Skeletal muscle tissue (tissue), 4 donors: ENCODE data around the gene SLC4A1. TPM values are rescaled to one million over a fixed set of nuclear protein-coding genes. Genes with fewer than 3 reads are reported as not detected.
A peak's percentile ranks its signal among the peaks of the same experiment; 100 is the strongest.

Source experiments
- H3K27ac ChIP-seq: one replicate; pipeline ENCODE4 v1.7.0; 2013; ENCODE audit warnings: mild to moderate bottlenecking, low read depth, low read length, inconsistent platforms
- H3K27me3 ChIP-seq, 3 donors: one replicate each; pipeline ENCODE4 v1.7.0; 2013; ENCODE audit warnings: low read length in 3 of 3; ENCODE audit not compliant: control insufficient read depth in 3 of 3, insufficient read depth in 3 of 3
- H3K36me3 ChIP-seq, 3 donors: one replicate each; pipeline ENCODE4 v1.7.0; 2013; ENCODE audit warnings: low read length in 3 of 3; ENCODE audit not compliant: control insufficient read depth in 3 of 3, insufficient read depth in 3 of 3
- H3K4me1 ChIP-seq, 3 donors: one replicate each; pipeline ENCODE4 v1.7.0; 2013; ENCODE audit warnings: low read length in 3 of 3, mild to moderate bottlenecking in 3 of 3; ENCODE audit not compliant: control insufficient read depth in 3 of 3, insufficient read depth in 3 of 3
- H3K4me3 ChIP-seq, 3 donors: one replicate each; pipeline ENCODE4 v1.7.0; 2013; ENCODE audit warnings: low read length in 3 of 3
- H3K9ac ChIP-seq, 3 donors: one replicate each; pipeline ENCODE4 v1.7.0; 2013; ENCODE audit warnings: low read length in 3 of 3, mild to moderate bottlenecking in 3 of 3, moderate library complexity in 2 of 3, low read depth in 1 of 3
- H3K9me3 ChIP-seq, 3 donors: one replicate each; pipeline ENCODE4 v1.7.0; 2013; ENCODE audit warnings: low read length in 3 of 3; ENCODE audit not compliant: control insufficient read depth in 3 of 3
- total RNA-seq: library from RNA; depleted of rRNA; stranded (reverse); fragments of >200 nt; gene quantifications from one replicate; pipeline ENCODE4 v1.2.3, GENCODE V29; 2014
- donor health status: Osteomylitis.

Gene SLC4A1
- total RNA-seq, 1 donor from 2014 or later = 47.0 TPM

GRCh38 chr17:44258811-44259351 is 9.1 kb downstream of the SLC4A1 start:
- Histone ChIP-seq H3K36me3 (no peaks in the 10 kb centered on the region), H3K27ac (no peak overlapping the region), H3K4me3 (no peak overlapping the region), H3K4me1 (no peaks in the 10 kb centered on the region), H3K27me3 (peaks cover 0 to 3% (median 0%) of the 10 kb centered on the region in 3 donors), H3K9me3 (no peaks in the 10 kb centered on the region), H3K9ac (no peak overlapping the region)

- H3K36me3 ChIP-seq = no peaks in the 10 kb centered on the region
- no peaks in the 10 kb centered on the region for H3K9me3 ChIP-seq
- H3K9ac ChIP-seq = no peak overlapping the region
- H3K4me3 ChIP-seq = no peak overlapping the region
- no peaks in the 10 kb centered on the region for H3K4me1 ChIP-seq
- H3K27ac ChIP-seq = no peak overlapping the region
- peaks cover 0 to 3% (median 0%) of the 10 kb centered on the region in 3 donors for H3K27me3 ChIP-seq
Measured at GRCh38 chr17:44257815-44258760, 9.8 kb downstream of the SLC4A1 start.

GRCh38 chr17:44256671-44257070 is 11.3 kb downstream of the SLC4A1 start:
- H3K9ac ChIP-seq = no peak overlapping the region
- no peak overlapping the region for H3K27ac ChIP-seq
- no peaks in the 10 kb centered on the region for H3K36me3 ChIP-seq
- H3K27me3 ChIP-seq = peaks cover 0 to 3% (median 0%) of the 10 kb centered on the region in 3 donors
- H3K4me3 ChIP-seq = no peak overlapping the region
- no peaks in the 10 kb centered on the region for H3K9me3 ChIP-seq
- no peaks in the 10 kb centered on the region for H3K4me1 ChIP-seq

GRCh38 chr17:44255915-44256314 is 12.0 kb downstream of the SLC4A1 start:
- H3K4me1 ChIP-seq = no peaks in the 10 kb centered on the region
- no peak overlapping the region for H3K27ac ChIP-seq
- H3K4me3 ChIP-seq = no peak overlapping the region
- H3K36me3 ChIP-seq = no peaks in the 10 kb centered on the region
- H3K9ac ChIP-seq = no peak overlapping the region
- peaks cover 0 to 3% (median 0%) of the 10 kb centered on the region in 3 donors for H3K27me3 ChIP-seq
- H3K9me3 ChIP-seq = no peaks in the 10 kb centered on the region

GRCh38 chr17:44254361-44255095 is 13.4 kb downstream of the SLC4A1 start:
- no peak overlapping the region for H3K27ac ChIP-seq
- no peaks in the 10 kb centered on the region for H3K36me3 ChIP-seq
- H3K27me3 ChIP-seq = peaks cover 0 to 3% (median 0%) of the 10 kb centered on the region in 3 donors
- H3K4me1 ChIP-seq = no peaks in the 10 kb centered on the region
- H3K4me3 ChIP-seq = no peak overlapping the region
- no peaks in the 10 kb centered on the region for H3K9me3 ChIP-seq
- H3K9ac ChIP-seq = no peak overlapping the region

GRCh38 chr17:44253006-44253405 is 14.9 kb downstream of the SLC4A1 start:
- H3K4me1 ChIP-seq = peaks cover 6 to 7% (median 6%) of the 10 kb centered on the region in 3 donors
- no peak overlapping the region for H3K4me3 ChIP-seq
- no peaks in the 10 kb centered on the region for H3K9me3 ChIP-seq
- no peak overlapping the region for H3K9ac ChIP-seq
- H3K27ac ChIP-seq = no peak overlapping the region
- H3K36me3 ChIP-seq = no peaks in the 10 kb centered on the region
- H3K27me3 ChIP-seq = peaks cover 0 to 3% (median 0%) of the 10 kb centered on the region in 3 donors

- H3K9ac ChIP-seq = no peak overlapping the region
- no peak overlapping the region for H3K27ac ChIP-seq
- H3K27me3 ChIP-seq = peaks cover 0 to 3% (median 0%) of the 10 kb centered on the region in 3 donors
- H3K4me1 ChIP-seq = peaks cover 24 to 26% (median 26%) of the 10 kb centered on the region in 3 donors
- H3K4me3 ChIP-seq = no peak overlapping the region
- no peaks in the 10 kb centered on the region for H3K9me3 ChIP-seq
- no peaks in the 10 kb centered on the region for H3K36me3 ChIP-seq
Measured at GRCh38 chr17:44251062-44251461, 16.9 kb downstream of the SLC4A1 start.

GRCh38 chr17:44249501-44250246 is 18.3 kb downstream of the SLC4A1 start:
- no peaks in the 10 kb centered on the region for H3K9me3 ChIP-seq
- no peak overlapping the region for H3K4me3 ChIP-seq
- peaks cover 29 to 32% (median 32%) of the 10 kb centered on the region in 3 donors for H3K4me1 ChIP-seq
- peaks cover 0 to 3% (median 0%) of the 10 kb centered on the region in 3 donors for H3K27me3 ChIP-seq
- H3K9ac ChIP-seq = no peak overlapping the region
- H3K27ac ChIP-seq = no peak overlapping the region
- H3K36me3 ChIP-seq = no peaks in the 10 kb centered on the region

- peak overlapping the region; percentile 13 to 38 (median 32) for H3K4me3 ChIP-seq
- H3K9me3 ChIP-seq = no peaks in the 10 kb centered on the region
- H3K27me3 ChIP-seq = no peaks in the 10 kb centered on the region
- peaks cover 29 to 32% (median 32%) of the 10 kb centered on the region in 3 donors for H3K4me1 ChIP-seq
- H3K27ac ChIP-seq = no peak overlapping the region
- H3K9ac ChIP-seq = peak overlapping the region in 2 of 3 donors; percentile 65 to 76
- H3K36me3 ChIP-seq = no peaks in the 10 kb centered on the region
Measured at GRCh38 chr17:44247876-44248736, 19.8 kb downstream of the SLC4A1 start.
